Measurements from ENCODE around the gene SNAI3.

- TF ChIP-seq POLR2A (IDR thresholded peaks at IDR 0.05; ENCODE audit: low read length) (no peak), GATA1 (IDR thresholded peaks at IDR 0.05; ENCODE audit: low read depth, low read length) (no peak)
Observed at GRCh38 chr16:88659160-88659559, 27.1 kb downstream of the SNAI3 start.

Measured in erythroblast (primary cell).